T-helper 22 cell (primary cell): ENCODE data around the gene CBX6.
A peak's percentile ranks its signal among the peaks of the same experiment; 100 is the strongest.
"Not testable (repeated sequence)": the region's sequence is repeated elsewhere in the genome, so short reads cannot be mapped to it uniquely, and the experiment has no call there.

ENCODE experiments used
- DNase-seq: peaks from one replicate; pipeline ENCODE4 v3.0.0-alpha.2; 2020; ENCODE audit warnings: low read depth

Gene CBX6

DNA sequence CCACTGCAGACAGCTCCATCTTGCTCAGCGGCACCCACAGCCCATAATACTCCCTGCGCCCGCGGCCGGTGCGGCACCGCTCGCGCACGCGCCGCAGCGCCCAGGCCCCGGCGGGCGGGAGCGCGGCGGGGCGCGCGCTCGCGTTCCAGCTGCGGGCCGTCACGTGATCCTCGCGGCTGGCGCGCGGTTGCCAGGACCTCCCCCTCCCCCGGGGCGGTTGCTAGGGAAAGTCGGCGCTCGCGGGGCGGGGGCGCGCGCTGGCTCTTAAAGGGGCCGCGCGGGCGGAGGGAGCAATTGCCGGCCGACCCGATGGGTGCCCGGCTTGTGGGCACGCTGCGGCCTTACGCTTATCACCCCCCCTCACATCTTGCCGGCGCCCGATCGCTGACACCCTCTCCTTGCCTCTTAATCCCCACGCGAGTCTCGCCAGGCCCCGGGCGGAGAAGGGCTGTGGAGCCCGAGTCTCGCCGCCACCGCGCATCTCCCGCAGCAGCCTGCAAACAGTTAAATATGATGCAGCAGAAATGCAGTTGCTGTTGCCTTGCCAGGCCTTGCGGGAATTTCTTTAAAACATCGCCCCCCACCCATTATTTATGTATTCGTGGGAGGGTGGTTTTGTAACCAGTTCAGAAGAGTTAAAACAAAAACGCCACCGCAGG lies at the start of gene CBX6:
Gene CBX6 (minus strand): TSS at position 45 of the 659 bp plus-strand sequence. CDS start 26 bp downstream, at position 19.
- peak; percentile 88 for DNase-seq

DNA sequence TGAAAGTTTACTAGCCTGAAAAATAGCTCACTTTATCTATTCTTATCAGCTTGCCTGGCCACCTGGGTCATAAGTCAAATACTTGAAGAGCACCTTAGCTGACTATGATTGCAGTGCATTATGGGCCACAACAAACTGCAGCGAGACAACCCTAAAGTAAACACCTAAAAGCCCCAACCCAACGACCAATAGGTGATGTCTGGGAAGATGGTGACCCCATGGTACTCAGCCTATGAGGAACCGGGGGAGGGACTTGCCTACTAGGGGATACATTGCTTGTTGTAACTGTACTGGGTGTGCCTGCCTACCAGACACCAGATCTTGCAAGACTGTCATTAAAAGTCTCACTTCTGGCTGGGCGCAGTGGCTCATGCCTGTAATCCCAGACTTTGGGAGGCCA lies 49.8 kb upstream of the CBX6 start:
- DNase-seq, result no peak

DNA sequence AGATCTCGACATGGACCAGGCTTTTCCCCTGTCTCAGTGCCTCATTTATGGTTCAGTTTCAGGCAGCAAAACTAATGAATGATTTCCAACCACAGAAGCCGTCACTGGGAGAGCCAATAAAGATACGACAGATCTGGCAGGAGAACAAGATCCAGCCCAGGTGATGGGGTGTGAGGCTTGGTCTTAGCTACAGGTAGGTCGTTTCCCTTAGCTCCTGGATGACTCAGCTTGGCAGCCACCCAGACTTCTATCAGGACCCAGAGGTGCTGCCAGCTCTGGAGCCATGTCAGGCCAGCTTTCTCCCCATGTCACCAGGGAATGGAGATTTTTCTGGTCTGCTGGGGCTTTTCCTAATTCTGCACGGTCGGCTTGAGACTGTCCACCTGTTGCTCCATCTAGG lies 49.1 kb upstream of the CBX6 start:
- no peak for DNase-seq

DNA sequence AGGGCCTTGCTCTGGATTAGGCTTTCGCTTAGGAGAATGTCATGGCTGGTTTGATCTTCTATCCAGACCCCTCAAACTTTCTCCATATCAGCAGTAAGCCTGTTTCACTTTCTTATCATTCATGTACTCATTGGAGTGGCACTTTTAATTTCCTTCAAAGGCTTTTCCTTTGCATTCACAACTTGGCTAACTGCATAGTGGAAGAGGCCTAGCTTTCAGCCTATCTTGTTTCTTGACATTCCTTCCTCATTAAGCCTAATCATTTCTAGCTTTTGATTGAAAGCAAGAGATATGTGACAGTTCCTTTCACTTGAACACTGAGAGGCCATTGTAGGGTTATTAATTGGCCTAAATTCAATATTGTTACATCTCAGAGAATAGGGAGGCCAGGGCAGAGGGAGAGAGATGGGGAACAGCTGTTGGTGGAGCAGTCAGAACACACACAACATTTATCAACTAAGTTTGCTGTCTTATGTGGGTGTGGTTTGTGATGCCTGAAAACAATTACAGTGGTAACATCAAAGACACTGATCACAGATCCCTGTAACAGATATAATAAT lies 47.7 kb upstream of the CBX6 start:
- DNase-seq, result no peak

DNA sequence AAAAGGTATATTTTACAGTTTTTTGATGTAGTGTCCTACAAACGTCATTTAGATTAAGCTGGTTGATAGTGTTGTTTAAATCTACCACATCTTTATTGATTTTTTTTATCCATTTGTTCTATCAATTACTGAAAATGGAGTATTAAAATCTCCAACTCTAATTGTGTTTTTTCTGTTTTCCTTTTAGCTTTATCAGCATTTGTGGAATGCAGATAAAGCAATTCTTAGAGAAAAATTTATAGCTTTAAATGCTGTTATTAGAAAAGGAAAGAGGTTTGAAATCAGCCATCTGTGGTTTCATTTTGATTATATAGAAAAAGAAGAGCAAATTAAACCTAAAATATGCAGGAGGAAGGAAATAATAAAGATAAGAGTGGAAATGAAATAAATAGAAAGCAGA lies 39.4 kb upstream of the CBX6 start:
- no peak for DNase-seq

DNA sequence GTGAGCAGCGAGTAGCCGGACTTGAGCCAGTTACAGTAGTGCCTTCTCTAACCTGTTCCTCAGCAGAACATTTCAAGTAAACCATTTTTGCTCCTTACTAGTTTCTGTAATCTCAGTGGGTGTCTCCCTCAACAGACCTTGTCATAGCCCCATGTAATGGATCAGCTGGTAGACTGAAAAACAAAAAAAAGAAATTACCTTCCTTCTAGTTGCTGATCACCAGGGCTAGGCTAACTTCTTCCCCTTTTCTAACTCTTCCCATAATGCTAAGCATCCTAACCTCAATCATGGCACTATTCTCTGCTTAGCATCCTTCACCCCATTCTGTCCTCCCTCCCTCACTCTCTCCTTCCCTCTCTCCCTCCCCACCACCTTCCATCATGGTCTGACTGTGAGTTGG lies 35.8 kb upstream of the CBX6 start:
- no peak for DNase-seq

DNA sequence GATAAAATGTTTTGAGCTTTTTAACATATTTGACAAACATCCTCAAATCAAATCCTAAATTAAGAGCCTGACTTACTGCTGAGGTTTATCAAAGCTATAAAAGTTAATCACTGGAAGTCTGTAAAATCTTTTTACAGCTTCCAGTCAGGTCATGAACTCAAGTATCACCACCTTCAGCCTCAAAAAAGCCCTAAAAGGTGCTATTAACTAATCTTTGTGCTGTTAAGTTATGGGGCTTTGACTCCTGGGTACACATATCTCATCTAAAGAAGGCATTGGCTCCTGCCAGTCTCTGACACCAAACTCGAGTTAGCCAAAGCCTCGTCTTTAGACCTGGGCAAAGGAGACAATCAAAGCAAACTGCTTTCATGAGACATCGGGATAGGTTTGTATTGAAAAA lies 34.0 kb upstream of the CBX6 start:
- DNase-seq, result no peak

DNA sequence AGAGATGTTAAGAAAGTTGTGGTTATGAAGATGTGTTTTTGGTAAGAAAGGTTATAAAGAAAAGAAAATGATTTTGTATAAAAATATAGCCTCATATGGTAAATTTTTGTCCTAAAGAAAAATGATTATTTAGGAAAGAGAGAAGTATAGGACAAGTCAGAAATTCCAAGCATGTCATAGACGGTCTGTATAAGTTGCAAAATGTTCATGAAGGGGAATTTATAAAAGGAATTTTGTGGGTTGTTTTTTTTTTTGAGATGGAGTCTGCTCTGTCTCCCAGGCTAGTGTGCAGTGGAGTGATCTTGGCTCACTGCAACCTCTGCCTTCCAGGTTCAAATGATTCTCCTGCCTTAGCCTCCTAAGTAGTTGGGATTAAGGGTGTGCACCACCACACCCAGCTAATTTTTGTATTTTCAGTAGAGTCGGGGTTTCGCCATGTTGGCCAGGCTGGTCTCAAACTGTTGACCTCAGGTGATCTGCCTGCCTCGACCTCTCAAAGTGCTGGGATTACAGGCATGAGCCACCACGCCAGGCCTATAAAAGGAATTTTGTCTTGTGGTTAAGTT lies 32.1 kb upstream of the CBX6 start:
- DNase-seq, result not testable (repeated sequence)

DNA sequence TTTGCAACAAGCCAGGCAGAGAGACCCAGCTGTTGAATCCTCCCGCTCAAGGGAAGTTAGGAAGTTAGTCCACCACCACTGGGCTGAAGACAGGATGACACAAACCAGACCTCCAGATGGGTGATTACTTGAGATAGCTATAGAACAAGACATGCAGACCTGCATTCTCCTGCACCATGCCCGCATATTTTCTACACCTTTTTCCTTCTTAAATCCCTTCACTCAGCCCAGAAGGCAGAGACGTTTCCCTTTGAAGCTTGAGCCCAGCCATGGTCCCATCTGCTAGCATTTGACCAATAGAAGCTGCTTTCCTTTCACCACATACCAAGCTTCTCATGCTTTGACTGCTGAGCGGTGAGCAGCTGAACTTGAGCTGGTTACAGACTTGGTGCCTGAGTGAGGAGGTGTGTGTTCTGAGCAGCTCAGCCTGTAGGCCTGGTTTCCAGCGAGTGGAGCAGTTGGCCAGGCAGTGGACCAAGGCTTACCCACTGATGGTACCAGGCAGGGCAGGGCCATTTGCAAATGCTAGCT lies 29.2 kb upstream of the CBX6 start:
- no peak for DNase-seq

DNA sequence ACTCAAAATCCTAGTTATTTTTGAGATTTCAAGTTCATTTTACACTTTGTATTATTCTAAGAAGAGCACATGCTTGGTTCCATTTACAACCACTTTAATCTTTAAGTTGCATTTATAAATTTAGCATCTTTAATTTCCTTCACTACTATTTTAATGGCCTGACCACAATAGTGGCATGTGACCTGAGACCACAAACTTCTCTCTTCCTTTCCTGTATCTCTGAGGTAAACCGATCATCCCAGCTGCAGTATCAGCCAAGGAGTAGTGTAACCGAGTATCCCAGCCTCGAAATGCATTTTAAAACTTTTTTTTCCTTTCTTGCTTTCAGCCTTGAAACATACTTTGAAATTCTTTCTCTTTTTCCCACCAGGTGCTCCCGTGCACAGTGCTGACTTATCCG lies 28.7 kb upstream of the CBX6 start:
- no peak for DNase-seq

DNA sequence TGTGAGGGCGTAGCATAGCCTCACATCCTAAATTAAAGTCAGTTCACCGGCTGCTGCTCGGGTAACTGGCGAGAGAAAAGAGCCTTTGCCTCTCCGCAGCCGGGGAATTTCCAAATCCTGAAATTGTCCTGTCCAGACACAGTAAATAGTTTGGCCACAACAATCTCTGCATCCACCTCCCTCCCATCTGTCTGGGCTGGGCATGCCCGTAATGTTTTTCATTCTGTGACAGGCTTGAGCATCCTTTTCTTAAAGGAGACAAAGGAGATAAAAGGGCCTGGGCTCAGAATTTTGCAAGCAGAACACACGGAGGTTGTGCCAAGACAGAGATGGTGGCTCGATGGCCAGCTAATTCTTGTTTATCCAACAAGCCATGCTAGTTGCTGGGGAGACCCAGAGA lies 19.2 kb upstream of the CBX6 start:
- no peak for DNase-seq

DNA sequence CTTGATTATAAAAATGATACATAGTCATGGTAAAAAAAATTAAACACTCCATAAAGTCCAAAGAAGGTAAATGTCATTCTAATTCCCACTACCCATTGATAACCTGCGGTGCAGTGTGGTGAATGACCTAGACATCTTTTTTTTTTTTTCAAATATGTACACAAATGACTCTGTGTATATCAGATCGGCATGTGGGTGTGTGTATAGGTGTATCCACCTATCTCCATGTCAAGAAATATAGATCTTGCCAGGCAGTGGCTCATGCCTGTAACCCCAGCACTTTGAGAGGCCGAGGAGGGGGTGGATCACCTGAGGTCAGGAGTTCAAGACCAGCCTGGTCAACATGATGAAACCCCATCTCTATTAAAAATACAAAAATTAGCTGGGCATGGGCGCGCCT lies 18.4 kb upstream of the CBX6 start:
- no peak for DNase-seq

DNA sequence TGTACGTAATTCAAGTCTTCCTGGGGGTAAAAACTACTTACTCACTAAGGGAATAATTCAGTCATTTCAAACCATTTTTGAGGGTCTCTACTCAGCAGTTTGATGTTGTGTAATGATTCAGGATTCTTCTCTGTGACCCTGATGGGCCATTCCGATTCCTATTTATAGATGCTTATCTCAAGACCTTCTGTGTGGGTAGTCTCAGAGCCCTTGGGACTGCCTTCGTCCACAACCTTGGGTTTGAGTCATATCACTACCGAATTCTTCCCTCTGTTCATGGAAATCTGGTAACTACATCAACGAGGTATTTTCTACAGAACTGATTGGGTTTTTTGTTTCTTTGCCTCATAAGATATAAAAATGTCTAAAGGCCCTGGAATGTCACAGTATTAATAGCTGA lies 14.3 kb upstream of the CBX6 start:
- DNase-seq, result no peak

DNA sequence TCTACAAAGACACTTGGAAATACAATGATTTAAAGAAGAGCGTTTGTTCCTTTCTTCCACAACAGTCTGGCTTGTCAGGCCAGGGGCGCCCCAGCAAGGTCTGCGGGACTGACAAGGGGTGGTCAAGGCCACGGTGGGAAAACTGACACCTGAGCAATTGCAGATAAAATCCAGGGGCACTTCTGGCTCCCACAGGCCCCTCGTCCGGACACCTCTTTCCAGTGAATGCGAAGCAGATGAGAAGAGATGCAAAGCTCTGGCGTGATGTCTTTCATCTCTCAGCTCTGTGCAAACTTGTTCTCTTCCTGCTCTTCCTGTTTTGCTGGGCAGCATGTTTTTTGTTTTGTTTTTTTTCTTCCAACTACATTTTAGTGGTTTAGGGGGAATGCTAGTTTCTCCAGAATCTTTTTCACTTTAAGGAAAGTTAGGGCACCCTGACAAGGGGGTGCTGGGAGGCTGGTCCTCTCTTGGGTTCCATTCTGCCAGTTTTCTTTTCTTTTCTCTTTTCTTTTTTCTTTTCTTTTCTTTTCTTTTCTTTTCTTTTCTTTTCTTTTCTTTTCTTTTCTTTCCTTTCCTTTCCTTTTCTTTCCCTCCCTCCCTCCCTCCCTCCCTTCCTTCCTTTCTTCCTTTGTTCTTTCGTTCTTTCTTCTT lies 11.1 kb upstream of the CBX6 start:
- no peak for DNase-seq

DNA sequence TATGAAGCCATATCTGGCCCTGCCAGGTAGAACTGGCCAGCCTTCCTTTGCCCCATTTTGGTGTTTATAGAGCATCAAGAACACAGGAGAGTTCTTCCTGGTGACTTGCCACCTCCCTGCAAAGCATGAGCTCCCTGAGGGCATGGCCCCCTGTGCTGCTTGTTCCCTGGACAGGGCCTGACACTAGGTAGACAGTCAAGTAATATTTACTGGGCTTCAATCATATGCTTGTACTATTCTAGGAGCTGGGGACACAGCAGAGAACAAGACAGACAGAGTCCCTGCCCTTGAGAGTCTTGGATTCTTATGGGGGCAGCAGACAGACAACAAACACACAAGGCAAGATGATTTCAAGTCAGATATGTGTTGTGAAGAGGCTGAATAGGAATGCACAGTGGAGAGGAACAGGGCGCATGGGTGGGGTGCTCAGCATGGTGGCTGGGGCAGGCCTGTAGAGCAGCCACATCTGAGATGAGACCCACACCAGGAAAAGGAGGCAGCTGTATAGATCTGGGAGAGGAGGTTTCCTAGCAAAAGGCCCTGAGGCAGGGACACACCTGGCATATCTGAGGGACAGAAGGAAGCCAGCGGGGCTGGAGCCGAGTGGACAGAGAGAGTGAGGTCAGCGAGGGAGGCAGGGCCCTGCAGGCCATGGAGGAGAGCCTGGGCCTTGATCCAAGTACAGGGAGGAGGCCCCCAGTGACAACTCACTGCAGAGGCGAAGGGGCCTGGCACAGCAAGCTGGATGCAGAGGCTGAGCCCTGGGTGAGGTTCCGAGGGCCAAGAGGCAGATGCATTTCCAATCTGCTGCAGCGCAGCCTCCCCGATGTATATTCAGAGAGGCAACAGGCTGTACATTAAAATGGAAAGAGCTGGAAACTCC lies 10.2 kb upstream of the CBX6 start:
- DNase-seq, result no peak

DNA sequence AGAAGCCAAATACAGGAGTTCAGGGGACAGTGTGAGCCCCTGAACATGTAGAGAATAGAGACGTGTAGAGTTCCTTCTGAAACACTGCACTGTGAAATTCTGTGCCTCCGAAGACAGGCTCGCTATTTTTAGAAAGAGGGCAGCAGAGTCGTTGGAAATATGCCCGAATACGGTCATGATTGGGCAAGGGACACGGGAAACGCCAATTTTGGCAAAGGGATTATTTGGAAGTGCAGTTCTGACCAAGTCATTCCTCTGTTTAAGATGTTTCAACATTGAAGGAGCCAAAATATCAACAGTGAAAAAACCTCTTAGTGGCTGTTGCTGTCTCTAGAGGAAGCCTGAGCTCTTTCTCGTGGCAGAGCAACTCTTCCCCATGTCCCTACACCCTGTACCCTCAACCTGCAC lies 9.5 kb upstream of the CBX6 start:
- DNase-seq, result no peak

DNA sequence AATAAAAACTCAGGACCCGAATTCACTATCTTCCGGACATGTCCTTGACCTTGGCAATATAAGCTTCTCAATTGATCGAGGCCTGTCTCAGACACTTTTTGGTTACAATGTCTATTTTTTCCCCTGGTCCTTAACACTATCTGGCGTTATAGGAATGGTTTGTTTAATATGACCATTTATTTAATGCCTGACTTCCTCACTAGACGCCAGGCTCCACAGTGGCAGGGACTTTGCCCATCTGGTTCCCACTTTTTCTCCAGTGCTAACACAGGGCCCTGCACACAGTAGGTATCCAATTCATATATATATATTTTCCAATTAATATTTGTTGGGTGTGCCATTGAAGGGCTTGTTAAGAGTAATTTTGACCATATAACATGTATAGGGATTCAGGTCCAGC lies 7.9 kb upstream of the CBX6 start:
- DNase-seq, result no peak

DNA sequence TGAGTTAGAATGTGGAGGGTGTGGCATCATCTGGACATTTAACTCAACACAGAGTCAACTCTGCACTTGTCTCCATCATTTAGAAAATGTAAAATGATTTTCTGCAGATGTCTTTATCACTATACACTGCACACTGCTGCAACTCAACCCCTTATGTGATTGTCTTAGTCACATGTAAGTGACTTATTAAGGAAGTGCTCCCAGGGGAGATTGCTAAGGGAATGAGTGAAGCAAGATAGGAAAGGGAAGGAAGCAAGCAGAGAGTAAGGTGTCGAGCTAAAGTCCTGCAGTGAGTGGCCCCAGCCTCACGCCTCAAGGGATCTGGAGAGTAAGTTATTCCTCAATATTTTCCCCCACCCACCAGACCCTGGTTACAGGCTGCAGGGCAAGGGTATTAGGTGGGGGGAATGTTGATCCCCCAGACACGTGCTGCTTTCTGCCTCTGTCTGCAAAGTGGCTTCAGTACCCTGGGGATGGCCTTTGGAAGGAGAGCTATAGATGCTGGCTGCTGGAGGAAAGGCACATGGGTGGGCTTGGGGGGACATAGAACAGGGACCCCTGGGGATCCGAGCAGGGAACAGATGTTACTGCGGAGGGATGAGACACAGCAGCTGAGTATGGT lies 7.2 kb upstream of the CBX6 start:
- no peak for DNase-seq

DNA sequence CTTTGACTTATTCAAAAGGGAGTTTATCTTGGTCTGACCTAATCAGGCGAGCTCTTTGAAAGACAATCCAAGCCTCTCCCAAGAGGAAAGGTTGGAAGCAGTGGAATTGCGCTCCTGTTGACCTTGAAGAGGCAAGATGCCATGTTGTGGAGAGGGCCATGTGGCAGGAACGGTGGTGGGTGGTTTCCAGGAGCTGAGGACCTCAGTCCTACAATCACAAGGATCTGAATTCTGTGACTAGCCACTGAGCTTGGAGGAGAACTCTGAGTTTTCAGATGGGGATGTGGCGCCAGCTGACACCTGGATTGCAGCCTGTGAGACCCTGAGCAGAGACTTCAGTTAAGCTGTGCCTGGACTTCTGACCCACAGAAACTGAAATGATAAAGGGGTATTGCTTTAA lies 6.0 kb upstream of the CBX6 start:
- DNase-seq, result no peak

DNA sequence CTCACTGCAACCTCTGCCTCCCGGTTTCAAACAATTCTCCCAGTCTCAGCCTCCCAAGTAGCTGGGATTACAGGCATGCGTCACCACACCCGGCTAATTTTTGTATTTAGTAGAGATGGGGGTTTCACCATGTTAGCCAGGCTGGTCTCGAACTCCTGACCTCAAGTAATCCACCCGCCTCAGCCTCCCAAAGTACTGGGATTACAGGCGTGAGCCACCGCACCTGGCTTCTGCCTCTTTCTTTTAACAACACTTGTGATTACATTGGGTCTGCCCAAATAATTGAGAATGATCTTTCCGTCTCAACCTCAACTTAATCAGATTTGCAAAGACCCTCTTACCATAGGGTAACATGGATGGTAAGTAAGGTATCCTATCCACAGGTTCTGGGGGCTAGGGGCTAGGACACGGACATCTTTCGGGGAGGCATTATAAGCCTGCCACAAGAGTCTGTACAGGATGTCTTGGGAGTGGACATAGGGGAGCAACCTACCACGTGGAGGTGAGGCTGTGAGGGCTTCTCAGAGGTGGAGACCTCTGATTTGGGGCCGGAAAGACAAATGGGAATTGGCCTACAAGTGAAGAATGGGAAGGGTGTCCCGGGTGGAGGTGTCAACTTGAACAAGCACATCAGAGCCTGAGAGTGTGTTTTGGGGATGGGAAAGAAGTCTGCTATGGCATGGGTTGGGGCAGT lies 2.7 kb upstream of the CBX6 start:
- no peak for DNase-seq
